Airway epithelial cell (primary cell): ENCODE measurements around the gene CCDC34. TPM values are rescaled to one million over a fixed set of nuclear protein-coding genes. Genes with fewer than 3 reads are reported as not detected.

ENCODE experiments used
- total RNA-seq: library from RNA; depleted of rRNA; stranded (reverse); fragments of >200 nt; gene quantifications from 2 replicates; pipeline ENCODE4 v1.2.3, GENCODE V29; 2015

Gene CCDC34, protein sequence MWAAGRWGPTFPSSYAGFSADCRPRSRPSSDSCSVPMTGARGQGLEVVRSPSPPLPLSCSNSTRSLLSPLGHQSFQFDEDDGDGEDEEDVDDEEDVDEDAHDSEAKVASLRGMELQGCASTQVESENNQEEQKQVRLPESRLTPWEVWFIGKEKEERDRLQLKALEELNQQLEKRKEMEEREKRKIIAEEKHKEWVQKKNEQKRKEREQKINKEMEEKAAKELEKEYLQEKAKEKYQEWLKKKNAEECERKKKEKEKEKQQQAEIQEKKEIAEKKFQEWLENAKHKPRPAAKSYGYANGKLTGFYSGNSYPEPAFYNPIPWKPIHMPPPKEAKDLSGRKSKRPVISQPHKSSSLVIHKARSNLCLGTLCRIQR
- 7.6 and 7.8 TPM in 2 replicates for total RNA-seq

DNA sequence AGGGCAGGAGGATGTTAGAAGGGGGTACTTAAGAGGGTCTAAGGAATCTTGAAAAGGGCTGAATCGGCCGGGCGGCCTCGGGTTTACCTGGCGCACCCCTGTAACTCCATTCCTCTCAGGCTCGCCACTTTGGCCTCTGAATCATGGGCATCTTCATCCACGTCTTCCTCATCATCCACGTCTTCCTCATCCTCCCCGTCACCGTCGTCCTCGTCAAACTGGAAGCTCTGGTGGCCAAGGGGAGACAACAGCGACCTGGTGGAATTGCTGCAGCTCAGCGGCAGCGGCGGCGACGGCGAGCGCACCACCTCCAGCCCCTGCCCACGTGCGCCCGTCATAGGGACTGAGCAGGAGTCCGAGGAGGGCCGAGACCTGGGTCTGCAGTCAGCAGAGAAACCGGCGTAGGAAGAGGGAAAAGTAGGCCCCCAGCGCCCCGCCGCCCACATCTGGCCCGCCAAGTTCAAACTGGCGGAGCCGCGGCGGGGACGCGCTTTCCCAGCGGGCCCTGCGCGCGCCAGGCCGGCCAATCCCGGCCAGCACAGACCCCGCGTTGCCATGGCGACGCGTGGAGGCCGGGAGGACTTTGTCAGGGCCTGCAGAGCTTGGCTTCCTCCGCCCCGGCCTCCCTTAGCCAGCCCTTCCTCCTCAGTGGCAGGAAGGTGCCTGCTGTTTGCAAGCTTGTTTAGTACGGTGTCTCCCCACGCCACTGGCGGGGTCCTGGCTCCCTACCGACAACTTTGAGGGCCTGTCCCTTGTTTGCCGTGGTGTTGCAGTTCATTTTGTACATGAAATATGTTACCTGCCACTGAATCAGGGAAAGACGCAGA, at the start of gene CCDC34:
TSS of gene CCDC34 (minus strand) at position 467 of the 827 bp plus-strand sequence. CDS start at position 446, 21 bp downstream.

Other genes starting within 250 kb of the CCDC34 start
- gene LGR4, start 109.6 kb upstream of the CCDC34 start, total RNA-seq: 41.8 and 45.8 TPM in 2 replicates
- gene LIN7C, start 143.6 kb upstream of the CCDC34 start, total RNA-seq: 37.3 and 45.2 TPM in 2 replicates